IMR-90 (cell line): ENCODE measurements around the gene MAPK1. TPM values are rescaled to one million over a fixed set of nuclear protein-coding genes. Genes with fewer than 3 reads are reported as not detected.

Experiments
- ATAC-seq: fragments of 200-7000 bp; cut with Tn5 transposase; 2 replicates; pipeline ENCODE4 v1.9.1; 2020; ENCODE audit warnings: low read depth, mild to moderate bottlenecking, moderate library complexity
- Bru-seq: library from RNA; stranded (reverse); fragments of 400-500 nt; gene quantifications from one replicate; lab custom pipeline; 2021; lab: Mats Ljungman, UMichigan
- BruChase-seq, 2 experiments: library from RNA; stranded (reverse); fragments of 400-500 nt; gene quantifications; one replicate each; lab custom pipeline; 2021; lab: Mats Ljungman, UMichigan
- BruUV-seq: library from RNA; stranded (reverse); fragments of 400-500 nt; replicated peaks from 2 replicates; lab custom pipeline; 2021; lab: Mats Ljungman, UMichigan
- CTCF ChIA-PET: fragments of 300-600 bp; formaldehyde crosslinking; extraction: SDS; loops from one replicate; lab custom pipeline; 2021; ENCODE audit warnings: antibody characterized with exemption; lab: Yijun Ruan, JAX
- POLR2A ChIA-PET: fragments of 300-600 bp; sonication (Branson Sonifier 250); formaldehyde crosslinking; loops from one replicate; lab custom pipeline; 2022; ENCODE audit warnings: antibody characterized with exemption; ENCODE audit not compliant: unreplicated experiment; lab: Charles Lee
- DNase-seq: peaks from one replicate; pipeline ENCODE4 v3.0.0; 2013
- H2AFZ ChIP-seq: replicated peaks from 2 replicates; pipeline ENCODE3; 2013; ENCODE audit warnings: low read length, mild to moderate bottlenecking; ENCODE audit not compliant: poor library complexity
- H2AK5ac ChIP-seq: 2 replicates; pipeline ENCODE4 v1.6.1; 2013; ENCODE audit warnings: low read depth, low read length, inconsistent platforms
- H2AK9ac ChIP-seq: replicated peaks from 2 replicates; pipeline ENCODE3; 2013; ENCODE audit warnings: mild to moderate bottlenecking, low read depth, low read length, moderate library complexity; ENCODE audit not compliant: poor library complexity
- H2BK120ac ChIP-seq: 2 replicates; pipeline ENCODE4 v1.6.1; 2013; ENCODE audit warnings: low read depth, low read length, inconsistent platforms
- H2BK15ac ChIP-seq: 3 replicates; pipeline ENCODE4 v1.6.1; 2013; ENCODE audit warnings: low read depth, low read length, inconsistent platforms
- H2BK20ac ChIP-seq: 2 replicates; pipeline ENCODE4 v1.6.1; 2013; ENCODE audit warnings: low read depth, mild to moderate bottlenecking, inconsistent platforms, low read length, moderate library complexity
- H2BK5ac ChIP-seq: 2 replicates; pipeline ENCODE4 v1.6.1; 2013; ENCODE audit warnings: mild to moderate bottlenecking, low read depth, low read length, inconsistent platforms; ENCODE audit not compliant: poor library complexity, severe bottlenecking
- H3K14ac ChIP-seq: replicated peaks from 2 replicates; pipeline ENCODE4 v1.6.1; 2013; ENCODE audit warnings: low read depth, low read length, inconsistent platforms
- H3K18ac ChIP-seq: 2 replicates; pipeline ENCODE4 v1.6.1; 2013; ENCODE audit warnings: low read depth, low read length, control low read depth
- H3K23ac ChIP-seq: 2 replicates; pipeline ENCODE4 v1.6.1; 2013; ENCODE audit warnings: low read depth, low read length, inconsistent platforms
- H3K27ac ChIP-seq: 2 replicates; pipeline ENCODE4 v1.5.1; 2013; ENCODE audit warnings: mild to moderate bottlenecking, control low read depth, low read length; ENCODE audit not compliant: insufficient read depth
- H3K27me3 ChIP-seq: 2 replicates; pipeline ENCODE4 v1.6.1; 2013; ENCODE audit warnings: low read length; ENCODE audit not compliant: control insufficient read depth, insufficient read depth
- H3K36me3 ChIP-seq: 2 replicates; pipeline ENCODE4 v1.6.1; 2013; ENCODE audit warnings: low read length, mixed read lengths; ENCODE audit not compliant: control insufficient read depth, insufficient read depth
- H3K4ac ChIP-seq: 2 replicates; pipeline ENCODE4 v1.6.1; 2013; ENCODE audit warnings: low read depth, low read length, inconsistent platforms
- H3K4me1 ChIP-seq: 2 replicates; pipeline ENCODE4 v1.6.1; 2013; ENCODE audit warnings: low read length, mixed read lengths; ENCODE audit not compliant: control insufficient read depth, insufficient read depth
- H3K4me2 ChIP-seq: 2 replicates; pipeline ENCODE4 v1.6.1; 2013; ENCODE audit warnings: low read depth, mild to moderate bottlenecking, control low read depth, low read length, moderate library complexity
- H3K4me3 ChIP-seq: 2 replicates; pipeline ENCODE4 v1.5.1; 2013; ENCODE audit warnings: low read depth, mild to moderate bottlenecking, control low read depth, low read length, moderate library complexity; ENCODE audit not compliant: insufficient read depth
- H3K56ac ChIP-seq: 2 replicates; pipeline ENCODE4 v1.6.1; 2013; ENCODE audit warnings: low read length, inconsistent platforms; ENCODE audit not compliant: insufficient read depth; ENCODE audit errors: extremely low read depth
- H3K79me1 ChIP-seq, 2 experiments: 2 replicates each; pipeline ENCODE4 v1.6.1; 2013; ENCODE audit warnings: low read length in 2 of 2, inconsistent platforms in 1 of 2, low read depth in 1 of 2
- H3K9ac ChIP-seq: 2 replicates; pipeline ENCODE4 v1.6.1; 2013; ENCODE audit warnings: low read depth, low read length, control low read depth
- H3K9me1 ChIP-seq: 2 replicates; pipeline ENCODE4 v1.6.1; 2013; ENCODE audit warnings: low read length, inconsistent platforms; ENCODE audit not compliant: insufficient read depth
- H3K9me3 ChIP-seq: 2 replicates; pipeline ENCODE4 v1.6.1; 2013; ENCODE audit warnings: low read length; ENCODE audit not compliant: control insufficient read depth, insufficient read depth
- H4K20me1 ChIP-seq: 2 replicates; pipeline ENCODE4 v1.6.1; 2013; ENCODE audit warnings: low read length, inconsistent platforms; ENCODE audit not compliant: insufficient read depth
- H4K5ac ChIP-seq: 2 replicates; pipeline ENCODE4 v1.6.1; 2013; ENCODE audit warnings: mild to moderate bottlenecking, low read depth, low read length, control low read depth
- H4K8ac ChIP-seq, 2 experiments: 2 replicates each; pipeline ENCODE4 v1.6.1; 2013; ENCODE audit warnings: low read depth in 2 of 2, low read length in 2 of 2, control low read depth in 1 of 2, inconsistent platforms in 1 of 2
- H4K91ac ChIP-seq: 2 replicates; pipeline ENCODE4 v1.6.1; 2013; ENCODE audit warnings: low read depth, low read length, inconsistent platforms; ENCODE audit not compliant: insufficient read depth
- BHLHE40 ChIP-seq: fragments of 150-350 bp; IDR thresholded peaks from 2 replicates; pipeline ENCODE4 v1.6.1; 2016; ENCODE audit warnings: mild to moderate bottlenecking, low read depth, low read length
- CEBPB ChIP-seq: IDR thresholded peaks from 2 replicates; pipeline ENCODE4 v1.6.1; 2012; ENCODE audit warnings: low read depth, low read length, improper control_type of control experiment
- FOS ChIP-seq: fragments of 150-350 bp; IDR thresholded peaks from 2 replicates; pipeline ENCODE4 v1.6.1; 2016; ENCODE audit warnings: low read depth, low read length
- MAFK ChIP-seq: IDR thresholded peaks from 2 replicates; pipeline ENCODE4 v1.6.1; 2012; ENCODE audit warnings: low read depth, low read length, improper control_type of control experiment
- MAZ ChIP-seq: IDR thresholded peaks from 2 replicates; pipeline ENCODE4 v1.6.1; 2012; ENCODE audit warnings: low read depth, mild to moderate bottlenecking, low read length, improper control_type of control experiment, moderate library complexity, borderline replicate concordance
- MXI1 ChIP-seq: IDR thresholded peaks from 2 replicates; pipeline ENCODE4 v1.6.1; 2012; ENCODE audit warnings: low read depth, mild to moderate bottlenecking, low read length, moderate library complexity, borderline replicate concordance
- POLR2A ChIP-seq: IDR thresholded peaks from 2 replicates; pipeline ENCODE4 v1.6.1; 2012; ENCODE audit warnings: mild to moderate bottlenecking, low read depth, low read length
- SMC3 ChIP-seq: fragments of 150-350 bp; IDR thresholded peaks from 2 replicates; pipeline ENCODE4 v1.6.1; 2016; ENCODE audit warnings: low read depth, mild to moderate bottlenecking, antibody characterized with exemption, low read length, moderate library complexity
- WGBS, 2 experiments: methylation state at CpG; one replicate each; pipeline versions ENCODE4 v1.1.5 to v1.1.7; 2013; ENCODE audit warnings: missing lambda C conversion rate in 2 of 2; ENCODE audit not compliant: insufficient read length in 1 of 2; ENCODE audit errors: extremely low coverage in 2 of 2; 5-methylcytosine and 5-hydroxymethylcytosine counted together
- dilution Hi-C: fragments of 300-500 bp; cut with HindIII; formaldehyde crosslinking; loops from one replicate; pipeline ENCODE4 v1.14.3; 2018; ENCODE audit warnings: low sequenced_read_pairs; ENCODE audit not compliant: unreplicated experiment
- in situ Hi-C: fragments of 300-500 bp; cut with MboI; formaldehyde crosslinking; loops from 3 replicates; pipeline ENCODE4 v1.14.3; 2019; ENCODE audit warnings: low sequenced_read_pairs, inconsistent platforms, mixed read lengths
- intact Hi-C: fragments of 100-400 bp; cut with micrococcal nuclease; formaldehyde crosslinking; loops from 2 replicates; pipeline ENCODE4 v1.10.0; 2022
- long read RNA-seq: library from polyadenylated mRNA; unstranded; transcript quantifications from one replicate; pipeline ENCODE4 v2.0.0, GENCODE V29; 2021; ENCODE audit not compliant: unreplicated experiment
- polyA plus RNA-seq, 3 experiments: library from polyadenylated mRNA; depleted of rRNA; stranded (reverse); fragments of >200 nt; gene quantifications; 2 replicates each; pipeline ENCODE4 v1.2.3, GENCODE V29; 2012; ENCODE audit warnings: low replicate concordance in 1 of 3
- total RNA-seq: library from RNA; depleted of rRNA; stranded (reverse); fragments of >200 nt; gene quantifications from 2 replicates; pipeline ENCODE4 v1.2.3, GENCODE V29; 2012; rRNA removed
- TF ChIP-seq, protein P1 (sequence below): conservative IDR thresholded peaks from 2 replicates; pipeline ENCODE4 v1.5.1; 2012; ENCODE audit warnings: mild to moderate bottlenecking, low read depth, low read length, improper control_type of control experiment
- TF ChIP-seq, protein P2 (sequence below): fragments of 150-350 bp; IDR thresholded peaks from 2 replicates; pipeline ENCODE4 v1.6.1; 2017; ENCODE audit warnings: mild to moderate bottlenecking, antibody characterized with exemption, low read length, low read depth

The MAPK1 gene
- total RNA-seq: 44.7 and 51.3 TPM in 2 replicates
- 33.5 and 41.0 TPM in 2 replicates for polyA plus RNA-seq (2012; rRNA removed)
- 12.2 and 12.7 TPM in 2 replicates for polyA plus RNA-seq (2012; cell fraction: cytosol; rRNA removed)
- polyA plus RNA-seq (2012; cell fraction: nucleus; rRNA removed; ENCODE audit: low replicate concordance): 9.4 and 33.2 TPM in 2 replicates
- percentile 90 among the genes with signal in this experiment for Bru-seq, nascent RNA
- BruChase-seq, experiment 1, labeled RNA remaining after a 6-hour chase: percentile 95 among the genes with signal in this experiment
- percentile 90 among the genes with signal in this experiment for BruChase-seq, experiment 2, labeled RNA remaining after a 2-hour chase
- long read RNA-seq, full-length matches to known transcripts: 90 of 217 reads
- long read RNA-seq, partial matches to known transcripts: 3 of 217 reads
- long read RNA-seq, other reads (novel, unspliced or antisense): 124 of 217 reads

DNA sequence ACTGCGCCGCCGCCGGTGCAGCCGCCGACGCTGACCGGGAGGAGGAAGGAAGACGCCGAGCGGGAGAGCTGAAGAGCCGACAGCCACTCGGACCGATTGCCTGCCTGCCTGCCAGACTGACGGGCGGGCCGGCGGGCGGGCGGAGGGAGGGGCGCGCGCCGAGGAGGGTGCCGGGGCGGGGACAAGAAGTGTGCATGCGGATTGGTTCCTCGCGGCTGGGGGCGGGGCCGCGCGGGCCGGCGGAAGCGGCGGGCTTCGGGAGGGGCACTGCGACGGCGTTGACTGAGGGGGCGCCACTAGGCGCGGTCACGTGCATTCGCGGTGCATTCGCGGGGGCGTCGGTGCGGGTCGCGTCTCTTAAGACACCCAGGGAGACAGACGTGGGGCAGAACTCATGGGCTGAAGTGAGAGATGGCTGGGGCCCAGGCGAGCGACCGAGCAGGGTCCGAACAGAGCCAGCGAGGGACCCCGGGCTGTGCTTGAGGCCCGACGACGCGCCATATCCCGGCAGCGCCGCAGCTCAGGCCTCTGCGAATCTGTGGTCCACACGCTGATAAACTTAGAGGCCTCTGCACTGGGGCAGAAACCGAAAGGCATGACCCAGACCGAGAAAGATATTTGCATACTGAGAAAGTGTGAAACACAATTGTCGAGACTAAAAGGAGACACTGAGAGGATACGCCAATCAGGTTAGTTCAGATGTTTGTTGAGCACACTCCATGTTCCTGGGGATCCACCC, at the start of gene MAPK1:
Gene MAPK1 (minus strand): TSS at position 118 of the 739 bp plus-strand sequence. CDS start 205 bp downstream, outside the sequence.
- peak within 1 kb of the TSS; percentile 24 for H4K91ac ChIP-seq
- peak within 1 kb of the TSS; percentile 92 for H3K14ac ChIP-seq
- peak within 1 kb of the TSS; percentile 74; the same call in 1 of the 3 replicates for H2BK15ac ChIP-seq
- H4K5ac ChIP-seq: peak within 1 kb of the TSS; percentile 94
- H3K18ac ChIP-seq: peak within 1 kb of the TSS; percentile 31
- in situ Hi-C loops: no loop called here
- H3K4me1 ChIP-seq: no peaks in the 10 kb centered on the region; the same call in 1 of the 2 replicates
- peak within 1 kb of the TSS; percentile 88 for H3K27ac ChIP-seq
- H2AFZ ChIP-seq: peak within 1 kb of the TSS; percentile 99
- peaks cover 0 to 29% of the 10 kb centered on the region in 2 experiments; a peak in 2 of 4 replicates for H3K79me1 ChIP-seq
- H2BK5ac ChIP-seq: peak within 1 kb of the TSS; percentile 80
- H2BK20ac ChIP-seq: no peak within 1 kb of the TSS
- dilution Hi-C loops: no loop called here
- no peaks in the 10 kb centered on the region for H3K27me3 ChIP-seq
- BruUV-seq: no TSS peak
- H3K4me2 ChIP-seq: peak within 1 kb of the TSS; percentile 97
- 4% methylated on average over 49 of the region's 74 CpGs; no CpG with 5 or more reads in 1 of the 2 experiments for WGBS, 2 experiments
- peak within 1 kb of the TSS; percentile 5; the same call in 1 of the 2 replicates for H2BK120ac ChIP-seq
- H2AK5ac ChIP-seq: peak within 1 kb of the TSS; percentile 74
- H2AK9ac ChIP-seq: peak within 1 kb of the TSS; percentile 94
- peak within 1 kb of the TSS; percentile 79 for H3K4ac ChIP-seq
- CTCF ChIA-PET: interaction anchor here (0.6 kb wide), 1 partner anchor 69 kb away, joined by 3 read pairs; no protein-coding TSS in a partner anchor
- no peak for TF ChIP-seq FOS
- peak; percentile 82 for TF ChIP-seq MAZ
- no peak for TF ChIP-seq CEBPB
- TF ChIP-seq MXI1: peak; percentile 4; the same call in 1 of the 2 replicates
- TF ChIP-seq SMC3: no peak
- no peak for TF ChIP-seq MAFK
- TF ChIP-seq, protein P1, sequence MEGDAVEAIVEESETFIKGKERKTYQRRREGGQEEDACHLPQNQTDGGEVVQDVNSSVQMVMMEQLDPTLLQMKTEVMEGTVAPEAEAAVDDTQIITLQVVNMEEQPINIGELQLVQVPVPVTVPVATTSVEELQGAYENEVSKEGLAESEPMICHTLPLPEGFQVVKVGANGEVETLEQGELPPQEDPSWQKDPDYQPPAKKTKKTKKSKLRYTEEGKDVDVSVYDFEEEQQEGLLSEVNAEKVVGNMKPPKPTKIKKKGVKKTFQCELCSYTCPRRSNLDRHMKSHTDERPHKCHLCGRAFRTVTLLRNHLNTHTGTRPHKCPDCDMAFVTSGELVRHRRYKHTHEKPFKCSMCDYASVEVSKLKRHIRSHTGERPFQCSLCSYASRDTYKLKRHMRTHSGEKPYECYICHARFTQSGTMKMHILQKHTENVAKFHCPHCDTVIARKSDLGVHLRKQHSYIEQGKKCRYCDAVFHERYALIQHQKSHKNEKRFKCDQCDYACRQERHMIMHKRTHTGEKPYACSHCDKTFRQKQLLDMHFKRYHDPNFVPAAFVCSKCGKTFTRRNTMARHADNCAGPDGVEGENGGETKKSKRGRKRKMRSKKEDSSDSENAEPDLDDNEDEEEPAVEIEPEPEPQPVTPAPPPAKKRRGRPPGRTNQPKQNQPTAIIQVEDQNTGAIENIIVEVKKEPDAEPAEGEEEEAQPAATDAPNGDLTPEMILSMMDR: peak; percentile 31; the same call in 1 of the 2 replicates
- TF ChIP-seq BHLHE40: peak; percentile 98
- TF ChIP-seq POLR2A: peak; percentile 86
- TF ChIP-seq, protein P2, sequence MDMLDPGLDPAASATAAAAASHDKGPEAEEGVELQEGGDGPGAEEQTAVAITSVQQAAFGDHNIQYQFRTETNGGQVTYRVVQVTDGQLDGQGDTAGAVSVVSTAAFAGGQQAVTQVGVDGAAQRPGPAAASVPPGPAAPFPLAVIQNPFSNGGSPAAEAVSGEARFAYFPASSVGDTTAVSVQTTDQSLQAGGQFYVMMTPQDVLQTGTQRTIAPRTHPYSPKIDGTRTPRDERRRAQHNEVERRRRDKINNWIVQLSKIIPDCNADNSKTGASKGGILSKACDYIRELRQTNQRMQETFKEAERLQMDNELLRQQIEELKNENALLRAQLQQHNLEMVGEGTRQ: peak; percentile 84
- H4K20me1 ChIP-seq: peaks cover 42% of the 10 kb centered on the region
- H4K8ac ChIP-seq: peak within 1 kb of the TSS; percentile 77 to 78
- no peaks in the 10 kb centered on the region for H3K36me3 ChIP-seq
- peak within 1 kb of the TSS; percentile 85 for H3K9ac ChIP-seq
- H3K56ac ChIP-seq: peak within 1 kb of the TSS; percentile 58
- ATAC-seq (peak; percentile 99), DNase-seq (peak; percentile 81)
- intact Hi-C loops: loop anchor here (5.0 kb wide), 4 partner anchors 50 to 155 kb away; no protein-coding TSS in a partner anchor
- H3K23ac ChIP-seq: peak within 1 kb of the TSS; percentile 39
- POLR2A ChIA-PET: no interaction called here
- no peaks in the 10 kb centered on the region for H3K9me3 ChIP-seq
- peaks cover 3% of the 10 kb centered on the region; the same call in 1 of the 2 replicates for H3K9me1 ChIP-seq
- peak within 1 kb of the TSS; percentile 96 for H3K4me3 ChIP-seq
